HepG2 (cell line): ENCODE measurements around the gene C20orf204. TPM values are rescaled to one million over a fixed set of nuclear protein-coding genes. Genes with fewer than 3 reads are reported as not detected.

Experiments used
- AHR ChIP-seq: IDR thresholded peaks from 2 replicates; pipeline ENCODE4 v1.6.1; 2018; ENCODE audit warnings: missing genetic modification reagents, missing compliant biosample characterization
- BRD4 ChIP-seq: sonication (generic); formaldehyde crosslinking; IDR thresholded peaks from 2 replicates; pipeline ENCODE4 v1.4.0; 2020; ENCODE audit warnings: missing genetic modification reagents
- CSRNP1 ChIP-seq: sonication (generic); formaldehyde crosslinking; IDR thresholded peaks from 2 replicates; pipeline ENCODE4 v1.8.1; 2023; ENCODE audit warnings: mild to moderate bottlenecking, missing genetic modification reagents
- JUN ChIP-seq: sonication (generic); formaldehyde crosslinking; IDR thresholded peaks from 2 replicates; pipeline ENCODE4 v1.4.0; 2020; ENCODE audit warnings: mild to moderate bottlenecking, missing genetic modification reagents
- KDM4B ChIP-seq: sonication (generic); formaldehyde crosslinking; IDR thresholded peaks from 2 replicates; pipeline ENCODE4 v1.4.0; 2020; ENCODE audit warnings: missing genetic modification reagents
- KLF11 ChIP-seq: IDR thresholded peaks from 2 replicates; pipeline ENCODE4 v1.6.1; 2016; ENCODE audit warnings: missing compliant biosample characterization
- MAZ ChIP-seq, 2 experiments: sonication (generic) in 1 of 2; formaldehyde crosslinking in 1 of 2; IDR thresholded peaks; 2 replicates each; pipeline versions ENCODE4 v1.5.0 to v1.6.1; 2012 to 2020; ENCODE audit warnings: low read depth in 2 of 2, mild to moderate bottlenecking in 2 of 2, borderline replicate concordance in 1 of 2, improper control_type of control experiment in 1 of 2, low read length in 1 of 2, missing genetic modification reagents in 1 of 2, moderate library complexity in 1 of 2
- MXD1 ChIP-seq: sonication (generic); formaldehyde crosslinking; IDR thresholded peaks from 2 replicates; pipeline ENCODE4 v1.4.0; 2020; ENCODE audit warnings: mild to moderate bottlenecking, missing genetic modification reagents
- NCOA1 ChIP-seq: sonication (generic); formaldehyde crosslinking; IDR thresholded peaks from 2 replicates; pipeline ENCODE4 v1.9.0; 2021; ENCODE audit warnings: missing genetic modification reagents
- NFE2 ChIP-seq: sonication (generic); formaldehyde crosslinking; IDR thresholded peaks from 2 replicates; pipeline ENCODE4 v1.4.0; 2020; ENCODE audit warnings: missing genetic modification reagents
- POLR2G ChIP-seq: fragments of 200-400 bp; formaldehyde crosslinking; IDR thresholded peaks from 2 replicates; pipeline ENCODE4 v1.6.1; 2018; ENCODE audit warnings: mild to moderate bottlenecking, low read depth, low read length, moderate library complexity
- RORA ChIP-seq: sonication (generic); formaldehyde crosslinking; IDR thresholded peaks from 2 replicates; pipeline ENCODE4 v1.5.0; 2020; ENCODE audit warnings: mild to moderate bottlenecking, missing genetic modification reagents, moderate library complexity
- SRF ChIP-seq: IDR thresholded peaks from 2 replicates; pipeline ENCODE4 v1.6.1; 2011; ENCODE audit warnings: mild to moderate bottlenecking, low read depth, low read length, moderate library complexity
- TBX2 ChIP-seq: sonication (generic); formaldehyde crosslinking; IDR thresholded peaks from 2 replicates; pipeline ENCODE4 v1.5.0; 2020; ENCODE audit warnings: missing genetic modification reagents, mild to moderate bottlenecking, borderline replicate concordance
- ZBTB46 ChIP-seq: sonication (generic); formaldehyde crosslinking; IDR thresholded peaks from 2 replicates; pipeline ENCODE4 v1.4.0; 2020; ENCODE audit warnings: mild to moderate bottlenecking, missing genetic modification reagents, borderline replicate concordance
- ZBTB7A ChIP-seq: sonication (generic); formaldehyde crosslinking; IDR thresholded peaks from 2 replicates; pipeline ENCODE4 v1.8.0; 2022; ENCODE audit warnings: mild to moderate bottlenecking, missing genetic modification reagents
- ZNF446 ChIP-seq: sonication (generic); formaldehyde crosslinking; IDR thresholded peaks from 2 replicates; pipeline ENCODE4 v1.5.0; 2020; ENCODE audit warnings: mild to moderate bottlenecking, missing genetic modification reagents
- ZNF543 ChIP-seq: sonication (generic); formaldehyde crosslinking; IDR thresholded peaks from 2 replicates; pipeline ENCODE4 v1.4.0; 2020; ENCODE audit warnings: mild to moderate bottlenecking, missing genetic modification reagents
- ZNF772 ChIP-seq: sonication (generic); formaldehyde crosslinking; IDR thresholded peaks from 2 replicates; pipeline ENCODE4 v1.5.0; 2020; ENCODE audit warnings: mild to moderate bottlenecking, missing genetic modification reagents
- ZNF775 ChIP-seq: sonication (generic); formaldehyde crosslinking; IDR thresholded peaks from 2 replicates; pipeline ENCODE4 v1.4.0; 2020; ENCODE audit warnings: missing genetic modification reagents, mild to moderate bottlenecking, moderate library complexity, borderline replicate concordance
- polyA plus RNA-seq, 8 experiments: library from polyadenylated mRNA; depleted of rRNA in 3 of 8; stranded (reverse) in 7 of 8; unstranded in 1 of 8; fragments of >200 nt; fragmentation: Illumina TruSeq in 4 of 8; extraction: Trizol in 4 of 8; gene quantifications; 2 replicates each; pipeline versions ENCODE4 v1.2.1 to v1.2.3, GENCODE V29; 2011 to 2016; ENCODE audit warnings: low read depth in 4 of 8, missing spikeins in 1 of 8, mixed read lengths in 1 of 8; ENCODE audit not compliant: insufficient read depth in 1 of 8
- total RNA-seq, 5 experiments: library from RNA; depleted of rRNA; stranded (reverse); fragments of >200 nt; fragmentation: Illumina TruSeq; extraction: Trizol; gene quantifications; 2 replicates each; pipeline ENCODE4 v1.2.3, GENCODE V29; 2016; ENCODE audit warnings: low read depth in 1 of 5
- TF ChIP-seq, protein P1 (sequence below): IDR thresholded peaks from 2 replicates; pipeline ENCODE4 v1.6.1; 2012; ENCODE audit warnings: inconsistent platforms
- TF ChIP-seq, protein P2 (sequence below): sonication (generic); formaldehyde crosslinking; IDR thresholded peaks from 2 replicates; pipeline ENCODE4 v1.4.0; 2020; ENCODE audit warnings: missing genetic modification reagents

Gene C20orf204
- total and polyA plus RNA-seq, 2 of the 13 experiments (the other 11 are each of a cell fraction or from before 2014, with no cell fraction given): 22.1 to 80.0 TPM

DNA sequence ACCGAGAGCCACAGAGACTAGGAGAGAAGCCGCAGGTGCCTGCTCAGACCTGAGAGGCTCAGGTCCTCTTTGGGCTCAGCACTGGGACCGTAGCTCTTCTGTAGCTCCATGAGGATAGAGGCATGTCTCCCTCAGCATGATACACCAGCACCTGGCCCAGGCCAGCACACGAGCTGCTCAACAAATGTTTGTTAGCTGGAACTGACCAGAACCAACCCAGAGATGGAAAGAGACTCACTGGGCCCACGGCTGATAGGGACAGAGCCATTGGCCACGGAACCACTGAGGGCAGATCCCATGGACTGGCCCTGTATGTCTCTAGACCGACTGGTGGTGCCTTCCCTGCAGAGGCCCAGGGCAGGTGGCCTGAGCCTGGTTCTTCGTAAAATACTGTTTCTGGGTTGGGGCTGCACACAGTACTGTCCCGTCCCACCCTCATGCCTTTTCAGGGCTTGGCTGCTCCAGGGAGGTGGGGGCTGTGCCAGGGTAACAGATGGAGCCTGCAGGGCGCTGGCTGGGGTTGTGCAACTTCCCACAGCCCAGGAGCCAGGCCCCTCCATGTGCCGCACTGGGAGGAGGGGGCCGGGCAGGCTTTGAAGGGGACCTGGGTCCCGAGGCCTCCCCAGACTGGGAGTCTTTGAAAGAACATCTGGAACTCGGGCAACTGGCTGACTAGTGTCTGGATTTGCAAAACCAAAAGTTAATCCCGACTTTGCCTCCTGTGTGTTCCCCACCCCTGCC, 5.2 kb downstream of the C20orf204 start (continued):
- TF ChIP-seq MXD1 (no peak), SRF (peak; percentile 11; the same call in 1 of the 2 replicates), BRD4 (CRISPR knock-in tag) (no peak; the same call in 1 of the 2 replicates), ZNF446 (CRISPR knock-in tag) (no peak; the same call in 1 of the 2 replicates), MAZ (IDR thresholded peaks at IDR 0.05; ENCODE audit: borderline replicate concordance, low read depth, low read length) (no peak), MAZ (CRISPR knock-in tag; IDR thresholded peaks at IDR 0.05; ENCODE audit: low read depth) (peak; percentile 37), ZBTB46 (CRISPR knock-in tag) (peak; percentile 90; the same call in 1 of the 2 replicates), RORA (CRISPR knock-in tag) (no peak), TBX2 (peak; percentile 54; the same call in 1 of the 2 replicates), JUN (CRISPR knock-in tag) (no peak), NCOA1 (no peak), ZNF543 (0 out of 2 replicates have a peak, but pooled peaks have one; percentile 74), ZNF772 (CRISPR knock-in tag) (peak; percentile 90; the same call in 1 of the 2 replicates), ZBTB7A (CRISPR knock-in tag) (peak; percentile 72; the same call in 1 of the 2 replicates), KLF11 (CRISPR knock-in tag) (no peak), KDM4B (CRISPR knock-in tag) (peak; percentile 68; the same call in 1 of the 2 replicates), AHR (CRISPR knock-in tag) (0 out of 2 replicates have a peak, but pooled peaks have one; percentile 17), POLR2G (peak; percentile 66), CSRNP1 (peak; percentile 82; the same call in 1 of the 2 replicates), NFE2 (CRISPR knock-in tag) (no peak), ZNF775 (CRISPR knock-in tag) (peak; percentile 80; the same call in 1 of the 2 replicates)
- TF ChIP-seq, protein P1, sequence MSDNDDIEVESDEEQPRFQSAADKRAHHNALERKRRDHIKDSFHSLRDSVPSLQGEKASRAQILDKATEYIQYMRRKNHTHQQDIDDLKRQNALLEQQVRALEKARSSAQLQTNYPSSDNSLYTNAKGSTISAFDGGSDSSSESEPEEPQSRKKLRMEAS: peak; percentile 87
- TF ChIP-seq, protein P2, sequence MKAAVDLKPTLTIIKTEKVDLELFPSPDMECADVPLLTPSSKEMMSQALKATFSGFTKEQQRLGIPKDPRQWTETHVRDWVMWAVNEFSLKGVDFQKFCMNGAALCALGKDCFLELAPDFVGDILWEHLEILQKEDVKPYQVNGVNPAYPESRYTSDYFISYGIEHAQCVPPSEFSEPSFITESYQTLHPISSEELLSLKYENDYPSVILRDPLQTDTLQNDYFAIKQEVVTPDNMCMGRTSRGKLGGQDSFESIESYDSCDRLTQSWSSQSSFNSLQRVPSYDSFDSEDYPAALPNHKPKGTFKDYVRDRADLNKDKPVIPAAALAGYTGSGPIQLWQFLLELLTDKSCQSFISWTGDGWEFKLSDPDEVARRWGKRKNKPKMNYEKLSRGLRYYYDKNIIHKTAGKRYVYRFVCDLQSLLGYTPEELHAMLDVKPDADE (CRISPR knock-in tag): no peak
